HepG2 (cell line): ENCODE measurements around the gene APBB3. TPM values are rescaled to one million over a fixed set of nuclear protein-coding genes. Genes with fewer than 3 reads are reported as not detected.
A peak's percentile ranks its signal among the peaks of the same experiment; 100 is the strongest.

Source experiments
- ATF4 ChIP-seq, 2 experiments: fragments of 450-650 bp in 1 of 2; sonication (generic) in 1 of 2; formaldehyde crosslinking; IDR thresholded peaks; 2 replicates each; pipeline versions ENCODE4 v1.5.0 to v1.8.0; 2020 to 2022; ENCODE audit warnings: mild to moderate bottlenecking in 1 of 2, missing genetic modification reagents in 1 of 2
- GATA4 ChIP-seq: sonication (generic); IDR thresholded peaks from 2 replicates; pipeline ENCODE4 v1.6.1; 2016; ENCODE audit warnings: antibody characterized with exemption, low read depth, borderline replicate concordance
- HMGXB4 ChIP-seq, 2 experiments: sonication (generic) in 1 of 2; formaldehyde crosslinking in 1 of 2; IDR thresholded peaks; 2 replicates each; pipeline versions ENCODE4 v1.4.0 to v1.6.1; 2018 to 2020; ENCODE audit warnings: missing genetic modification reagents in 2 of 2, borderline replicate concordance in 1 of 2, low read depth in 1 of 2, mild to moderate bottlenecking in 1 of 2, missing biosample characterization in 1 of 2
- MED1 ChIP-seq: sonication (generic); formaldehyde crosslinking; IDR thresholded peaks from 2 replicates; pipeline ENCODE4 v1.4.0; 2020; ENCODE audit warnings: missing genetic modification reagents
- SALL2 ChIP-seq: sonication (generic); formaldehyde crosslinking; IDR thresholded peaks from 2 replicates; pipeline ENCODE4 v1.8.1; 2023; ENCODE audit warnings: mild to moderate bottlenecking, missing genetic modification reagents, inconsistent platforms
- SMC3 ChIP-seq: IDR thresholded peaks from 2 replicates; pipeline ENCODE4 v1.6.1; 2011; ENCODE audit warnings: low read length, improper control_type of control experiment
- ZNF329 ChIP-seq: sonication (generic); formaldehyde crosslinking; IDR thresholded peaks from 2 replicates; pipeline ENCODE4 v1.9.0; 2021; ENCODE audit warnings: low read depth, mild to moderate bottlenecking, missing genetic modification reagents
- ZNF513 ChIP-seq: sonication (generic); formaldehyde crosslinking; conservative IDR thresholded peaks from 2 replicates; pipeline ENCODE4 v1.5.0; 2020; ENCODE audit warnings: missing genetic modification reagents
- ZNF556 ChIP-seq: sonication (generic); formaldehyde crosslinking; IDR thresholded peaks from 2 replicates; pipeline ENCODE4 v1.4.0; 2020; ENCODE audit warnings: mild to moderate bottlenecking, missing genetic modification reagents, borderline replicate concordance
- ZNF563 ChIP-seq: sonication (generic); formaldehyde crosslinking; IDR thresholded peaks from 2 replicates; pipeline ENCODE4 v1.8.0; 2022; ENCODE audit warnings: mild to moderate bottlenecking, moderate library complexity, missing genetic modification reagents
- ZNF629 ChIP-seq: sonication (generic); formaldehyde crosslinking; conservative IDR thresholded peaks from 2 replicates; pipeline ENCODE4 v1.5.0; 2020; ENCODE audit warnings: missing genetic modification reagents
- ZNF646 ChIP-seq: sonication (generic); formaldehyde crosslinking; IDR thresholded peaks from 2 replicates; pipeline ENCODE4 v1.9.0; 2021; ENCODE audit warnings: mild to moderate bottlenecking, missing genetic modification reagents
- polyA plus RNA-seq, 8 experiments: library from polyadenylated mRNA; depleted of rRNA in 3 of 8; stranded (reverse) in 7 of 8; unstranded in 1 of 8; fragments of >200 nt; fragmentation: Illumina TruSeq in 4 of 8; extraction: Trizol in 4 of 8; gene quantifications; 2 replicates each; pipeline versions ENCODE4 v1.2.1 to v1.2.3, GENCODE V29; 2011 to 2016; ENCODE audit warnings: low read depth in 4 of 8, missing spikeins in 1 of 8, mixed read lengths in 1 of 8; ENCODE audit not compliant: insufficient read depth in 1 of 8
- total RNA-seq, 5 experiments: library from RNA; depleted of rRNA; stranded (reverse); fragments of >200 nt; fragmentation: Illumina TruSeq; extraction: Trizol; gene quantifications; 2 replicates each; pipeline ENCODE4 v1.2.3, GENCODE V29; 2016; ENCODE audit warnings: low read depth in 1 of 5

APBB3 gene
- total and polyA plus RNA-seq, 2 of the 13 experiments (the other 11 are each of a cell fraction or from before 2014, with no cell fraction given), result 0.38 to 0.78 TPM

- no peak for TF ChIP-seq ZNF513
- no peak for TF ChIP-seq ZNF629 (CRISPR knock-in tag)
- peak; percentile 36; the same call in 1 of the 2 replicates for TF ChIP-seq ZNF563 (CRISPR knock-in tag)
- no peak for TF ChIP-seq ZNF329 (CRISPR knock-in tag)
- TF ChIP-seq ATF4 (CRISPR knock-in tag; IDR thresholded peaks at IDR 0.05), result 0 out of 4 replicates have a peak, but pooled peaks of 1 of the 2 experiments have one; percentile 22
- TF ChIP-seq GATA4, result no peak
- TF ChIP-seq SALL2 (CRISPR knock-in tag), result peak; percentile 64; the same call in 1 of the 2 replicates
- 0 out of 2 replicates have a peak, but pooled peaks have one; percentile 61 for TF ChIP-seq ZNF556 (CRISPR knock-in tag)
- peak; percentile 73; the same call in 1 of the 2 replicates for TF ChIP-seq ZNF646 (CRISPR knock-in tag)
- TF ChIP-seq HMGXB4 (CRISPR knock-in tag; IDR thresholded peaks at IDR 0.05; ENCODE audit: borderline replicate concordance in 1 of 2, low read depth in 1 of 2), result peak in 1 of 2 experiments; percentile 42; a peak in 1 of 4 replicates
- TF ChIP-seq SMC3, result no peak
- no peak for TF ChIP-seq MED1 (CRISPR knock-in tag)
Observed at GRCh38 chr5:140546851-140547507, 17.4 kb downstream of the APBB3 start (continued).
